Spleen (tissue), 7 donors: ENCODE results near the gene ZNF785.

ENCODE experiments used
- POLR2A ChIP-seq, 3 donors: fragments of 450-650 bp; IDR thresholded peaks; one replicate each; pipeline ENCODE4 v1.5.1; 2017; ENCODE audit warnings: antibody characterized with exemption in 3 of 3, mild to moderate bottlenecking in 1 of 3
- TF ChIP-seq, protein P1 (sequence below), 11 experiments: fragments of 200-600 bp in 7 of 11; fragments of 450-650 bp in 4 of 11; sonication (generic) in 4 of 11; IDR thresholded peaks in 8 of 11; conservative IDR thresholded peaks in 3 of 11; 1 replicate in 7 of 11; 2 replicates in 4 of 11; pipeline versions ENCODE4 v1.4.0 to v1.8.0; 2016 to 2021; ENCODE audit warnings: antibody characterized with exemption in 11 of 11, inconsistent platforms in 4 of 11, mild to moderate bottlenecking in 1 of 11
- donor health status: DM: no; HTN: no; CAD: no; lungs with moderate emphysema.
- donor health status: DM: no; HTN: no; CAD: no.
- donor health status: DM: no; HTN: no; CAD: no.

DNA sequence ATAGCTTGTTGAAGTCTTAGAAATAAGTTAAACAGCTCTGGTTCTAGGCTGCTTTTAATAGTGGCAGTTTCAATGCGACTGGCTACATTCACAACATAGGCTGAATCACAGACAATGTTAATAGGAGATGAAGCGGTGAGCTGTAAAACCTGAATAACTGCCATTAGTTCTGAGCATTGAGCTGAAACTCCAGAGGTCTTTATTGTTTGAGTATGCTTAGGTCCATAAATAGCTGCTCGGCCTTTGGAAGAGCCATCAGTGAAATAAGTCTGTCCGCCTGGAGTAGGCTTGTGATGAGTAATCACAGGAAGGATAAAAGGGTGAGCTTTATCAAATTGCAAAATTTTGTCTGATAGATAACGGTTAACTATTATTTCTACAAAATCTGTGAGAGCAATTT, 34.1 kb upstream of the ZNF785 start:
- TF ChIP-seq, protein P1, sequence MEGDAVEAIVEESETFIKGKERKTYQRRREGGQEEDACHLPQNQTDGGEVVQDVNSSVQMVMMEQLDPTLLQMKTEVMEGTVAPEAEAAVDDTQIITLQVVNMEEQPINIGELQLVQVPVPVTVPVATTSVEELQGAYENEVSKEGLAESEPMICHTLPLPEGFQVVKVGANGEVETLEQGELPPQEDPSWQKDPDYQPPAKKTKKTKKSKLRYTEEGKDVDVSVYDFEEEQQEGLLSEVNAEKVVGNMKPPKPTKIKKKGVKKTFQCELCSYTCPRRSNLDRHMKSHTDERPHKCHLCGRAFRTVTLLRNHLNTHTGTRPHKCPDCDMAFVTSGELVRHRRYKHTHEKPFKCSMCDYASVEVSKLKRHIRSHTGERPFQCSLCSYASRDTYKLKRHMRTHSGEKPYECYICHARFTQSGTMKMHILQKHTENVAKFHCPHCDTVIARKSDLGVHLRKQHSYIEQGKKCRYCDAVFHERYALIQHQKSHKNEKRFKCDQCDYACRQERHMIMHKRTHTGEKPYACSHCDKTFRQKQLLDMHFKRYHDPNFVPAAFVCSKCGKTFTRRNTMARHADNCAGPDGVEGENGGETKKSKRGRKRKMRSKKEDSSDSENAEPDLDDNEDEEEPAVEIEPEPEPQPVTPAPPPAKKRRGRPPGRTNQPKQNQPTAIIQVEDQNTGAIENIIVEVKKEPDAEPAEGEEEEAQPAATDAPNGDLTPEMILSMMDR (IDR thresholded peaks at IDR 0.05 in 8 of 11, conservative IDR thresholded peaks at IDR 0.05 in 3 of 11): no peak
- no peak for TF ChIP-seq POLR2A (IDR thresholded peaks at IDR 0.05)
